Fibroblast of skin of right quadriceps (primary cell): ENCODE data around the gene PPP2R2B.
A peak's percentile ranks its signal among the peaks of the same experiment; 100 is the strongest.

Experiments used
- DNase-seq: peaks from one replicate; pipeline ENCODE4 v3.0.0-alpha.2; 2013

The PPP2R2B gene

DNA sequence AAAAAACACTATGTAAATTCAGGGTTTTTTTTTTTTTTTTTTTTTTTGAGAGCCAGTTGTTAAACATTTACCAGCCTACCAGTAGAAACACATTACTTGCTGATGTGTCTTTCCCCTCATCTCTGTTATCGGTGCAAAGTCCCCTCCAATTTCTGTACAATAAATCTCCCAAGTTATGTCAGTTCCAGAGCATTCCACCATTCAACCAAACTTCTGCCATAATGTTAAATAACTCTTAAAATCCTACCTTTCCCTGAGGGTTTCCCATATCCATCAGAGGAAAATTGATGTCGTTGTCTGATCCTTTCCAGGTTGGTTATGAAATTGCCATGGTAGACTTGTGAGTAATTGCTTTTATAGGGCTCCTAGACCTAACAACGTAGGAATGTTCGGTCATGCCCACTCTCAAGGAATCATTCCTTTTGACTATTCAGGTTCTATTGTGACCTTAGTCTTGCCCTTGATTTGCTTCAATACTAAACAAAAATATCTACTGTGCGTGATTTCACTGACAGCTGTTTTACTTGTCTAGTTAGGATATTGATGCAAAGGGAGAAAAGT lies 5.6 kb upstream of the PPP2R2B start:
- no peak for DNase-seq

DNA sequence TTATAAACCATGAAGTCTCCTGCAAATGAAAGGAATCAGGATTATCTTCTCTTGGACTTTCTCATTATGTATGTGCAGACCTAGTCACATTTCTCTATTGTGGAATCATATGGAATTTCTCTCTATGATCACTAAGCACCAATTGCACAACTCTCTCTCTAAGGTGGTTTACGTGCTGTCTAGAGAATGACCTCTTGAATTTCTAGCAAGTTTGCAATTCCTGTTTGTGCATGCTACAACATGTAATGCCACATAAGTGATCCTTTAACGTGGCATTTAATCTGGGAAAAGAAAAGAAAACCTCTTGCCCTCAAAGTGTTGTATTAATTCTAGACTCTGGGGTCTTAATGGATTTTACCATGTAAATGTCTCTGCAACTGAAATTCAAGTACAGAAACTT lies 5.0 kb upstream of the PPP2R2B start:
- no peak for DNase-seq

DNA sequence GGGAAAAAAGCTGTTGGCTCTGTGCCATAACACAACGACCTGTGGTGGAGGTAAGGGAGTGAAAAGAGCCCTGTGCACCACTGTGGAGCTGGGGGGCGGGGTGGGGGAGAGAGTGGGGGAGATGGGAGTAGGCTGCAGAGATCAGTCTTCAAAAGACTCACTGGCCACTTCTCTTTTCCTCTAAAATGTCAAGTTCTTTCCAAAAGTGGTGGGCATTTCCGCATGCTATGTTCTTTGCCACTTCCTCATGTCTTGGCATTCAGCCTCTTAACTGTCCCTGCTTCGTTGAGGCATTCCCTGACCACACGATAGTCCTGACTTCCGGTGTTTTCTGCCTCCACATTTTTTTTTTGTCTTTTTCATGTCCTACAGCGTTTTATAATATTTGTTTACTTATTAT lies 2.4 kb upstream of the PPP2R2B start:
- DNase-seq = no peak

GRCh38 chr5:146877783-146878475 lies 628 bp downstream of the PPP2R2B start:
- DNase-seq = no peak

DNA sequence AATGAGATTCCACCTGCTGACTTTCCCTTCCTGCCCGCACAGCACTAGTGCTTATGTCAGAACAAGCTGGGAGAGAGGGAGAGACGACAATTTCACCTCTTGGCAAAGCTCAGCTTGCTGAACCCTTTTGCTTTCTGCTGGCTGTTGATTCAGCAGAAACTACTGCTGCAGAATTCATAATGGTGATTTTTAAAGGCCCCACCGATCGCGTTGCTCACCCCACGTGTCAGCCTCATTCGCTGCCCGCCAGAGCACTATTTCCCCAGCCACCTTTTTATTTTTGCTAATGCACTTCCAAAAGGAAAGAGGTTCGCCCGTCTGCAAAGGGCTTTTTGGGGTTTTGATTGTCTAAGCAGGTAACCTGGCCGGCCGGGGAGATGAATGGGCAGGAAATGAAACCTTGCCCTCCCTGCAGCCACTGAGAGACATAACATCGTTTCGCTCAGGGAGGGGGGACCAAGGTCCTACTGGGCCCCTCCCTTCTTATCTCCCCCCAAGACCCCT lies 1.3 kb downstream of the PPP2R2B start:
- DNase-seq = no peak

- DNase-seq = no peak
These were observed 5.2 kb downstream of the PPP2R2B start for GRCh38 chr5:146873186-146873917.

GRCh38 chr5:146872188-146872587 lies 6.4 kb downstream of the PPP2R2B start:
- DNase-seq = no peak

- no peak for DNase-seq
These were observed 10.4 kb downstream of the PPP2R2B start for GRCh38 chr5:146867996-146868708.

DNA sequence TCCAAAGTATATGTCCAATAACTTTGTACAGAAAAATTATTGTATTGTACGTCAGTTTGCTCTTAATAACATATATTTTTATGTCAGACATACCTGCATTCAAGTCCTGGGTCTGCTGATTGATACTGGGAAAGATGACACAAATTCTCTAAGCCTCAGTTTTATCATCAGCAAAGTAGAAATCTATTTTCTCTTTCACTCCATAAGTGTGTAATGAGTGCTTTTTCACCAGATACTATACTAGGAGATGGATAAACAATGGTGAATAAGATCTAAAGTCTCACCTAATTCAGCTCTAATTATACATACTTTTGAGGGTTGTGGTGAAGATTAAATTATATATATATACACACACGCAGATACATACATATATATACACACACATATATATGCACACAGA lies 12.3 kb downstream of the PPP2R2B start:
- no peak for DNase-seq

DNA sequence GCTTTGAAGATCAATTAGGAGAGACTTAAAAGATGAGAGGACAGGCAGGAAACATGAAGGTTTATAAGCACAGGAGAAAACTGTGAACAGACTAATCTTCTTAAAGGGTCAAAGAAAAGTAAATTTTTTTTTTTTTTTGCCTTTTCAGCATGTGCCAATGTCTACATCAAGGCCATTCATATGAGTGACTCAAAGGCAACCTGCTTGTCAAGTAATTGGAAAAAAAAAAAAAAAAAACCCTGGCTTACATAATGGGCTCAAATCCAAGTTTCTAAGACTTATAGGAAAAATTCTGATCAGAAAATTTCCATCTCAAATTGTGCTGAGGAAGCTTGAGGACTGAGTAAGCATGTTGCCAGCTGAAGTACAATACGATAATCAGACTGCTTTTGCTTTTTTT lies 15.9 kb downstream of the PPP2R2B start:
- DNase-seq = no peak

DNA sequence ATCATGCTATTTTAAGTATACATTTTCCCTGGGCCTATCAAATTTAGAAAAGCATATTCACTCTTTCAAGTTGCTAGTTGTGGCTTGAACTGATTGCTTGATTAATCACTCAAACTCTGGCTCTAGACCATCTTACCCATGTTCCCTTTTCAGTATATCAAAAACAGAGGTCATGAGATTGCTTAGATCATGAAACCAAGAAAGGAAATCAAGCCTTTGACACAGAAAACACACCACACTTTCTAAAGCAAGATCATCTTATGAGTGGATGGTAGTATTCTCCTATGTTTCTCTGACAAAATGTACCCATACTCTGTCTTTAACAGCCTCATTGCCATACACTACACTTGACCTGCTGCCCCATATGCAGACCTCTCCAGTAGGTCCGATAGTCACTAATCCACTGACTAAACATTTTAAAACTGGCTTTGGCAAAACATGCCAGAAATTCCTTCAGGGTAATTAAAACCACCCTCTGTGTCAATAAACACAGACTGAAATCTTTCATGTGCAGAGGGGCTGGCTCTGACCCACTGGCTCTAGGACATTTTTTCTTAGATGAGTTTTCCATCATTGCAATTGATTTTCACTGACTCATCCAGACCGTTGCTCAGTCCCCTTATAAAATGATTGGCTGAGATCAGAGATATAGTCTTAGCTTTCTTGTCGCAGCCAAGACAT lies 18.2 kb downstream of the PPP2R2B start:
- peak; percentile 2 for DNase-seq

DNA sequence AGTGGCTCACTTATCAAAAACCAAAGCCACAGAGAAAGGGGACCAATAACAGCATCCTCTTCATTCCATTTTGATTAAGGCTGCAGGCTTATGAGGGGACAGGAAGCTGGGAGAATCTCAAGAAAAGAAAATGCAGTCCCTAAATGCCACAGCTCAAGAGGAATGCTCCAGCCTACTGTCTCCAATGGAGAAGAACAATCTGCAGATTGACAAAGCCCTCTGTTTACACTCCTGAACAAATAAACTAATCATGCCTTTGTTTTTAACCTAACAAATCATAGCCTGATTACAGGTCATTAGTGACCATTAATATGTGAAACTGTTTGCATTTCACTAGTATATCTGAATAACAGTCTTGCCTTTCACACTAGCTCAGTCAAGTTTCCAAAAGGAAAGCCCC lies 26.5 kb downstream of the PPP2R2B start:
- no peak for DNase-seq

DNA sequence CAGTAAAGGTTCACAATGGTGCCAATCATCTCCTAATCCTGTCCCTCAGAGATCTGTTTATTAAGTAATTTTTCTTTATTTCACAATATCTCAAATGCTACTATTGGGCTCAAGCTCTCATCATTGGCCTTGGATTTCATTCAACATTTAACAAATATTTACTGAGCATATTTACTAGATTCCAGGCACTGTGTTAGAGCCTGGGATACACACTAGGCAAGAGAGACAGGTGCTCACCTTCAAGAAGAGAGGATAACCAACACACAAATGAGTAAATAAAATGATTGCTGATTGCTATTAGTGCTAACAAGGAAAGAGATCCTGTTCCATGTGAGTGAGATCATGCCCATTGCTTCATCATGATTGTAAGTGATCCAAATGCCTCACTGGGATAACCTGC lies 27.4 kb downstream of the PPP2R2B start:
- DNase-seq = no peak

- DNase-seq = no peak
These were observed 28.8 kb downstream of the PPP2R2B start for GRCh38 chr5:146849694-146850303.

- no peak for DNase-seq
These were observed 30.4 kb downstream of the PPP2R2B start for GRCh38 chr5:146848133-146848532.

GRCh38 chr5:146840016-146840415 lies 38.5 kb downstream of the PPP2R2B start:
- no peak for DNase-seq

GRCh38 chr5:146836226-146836842 lies 42.2 kb downstream of the PPP2R2B start:
- DNase-seq = no peak

DNA sequence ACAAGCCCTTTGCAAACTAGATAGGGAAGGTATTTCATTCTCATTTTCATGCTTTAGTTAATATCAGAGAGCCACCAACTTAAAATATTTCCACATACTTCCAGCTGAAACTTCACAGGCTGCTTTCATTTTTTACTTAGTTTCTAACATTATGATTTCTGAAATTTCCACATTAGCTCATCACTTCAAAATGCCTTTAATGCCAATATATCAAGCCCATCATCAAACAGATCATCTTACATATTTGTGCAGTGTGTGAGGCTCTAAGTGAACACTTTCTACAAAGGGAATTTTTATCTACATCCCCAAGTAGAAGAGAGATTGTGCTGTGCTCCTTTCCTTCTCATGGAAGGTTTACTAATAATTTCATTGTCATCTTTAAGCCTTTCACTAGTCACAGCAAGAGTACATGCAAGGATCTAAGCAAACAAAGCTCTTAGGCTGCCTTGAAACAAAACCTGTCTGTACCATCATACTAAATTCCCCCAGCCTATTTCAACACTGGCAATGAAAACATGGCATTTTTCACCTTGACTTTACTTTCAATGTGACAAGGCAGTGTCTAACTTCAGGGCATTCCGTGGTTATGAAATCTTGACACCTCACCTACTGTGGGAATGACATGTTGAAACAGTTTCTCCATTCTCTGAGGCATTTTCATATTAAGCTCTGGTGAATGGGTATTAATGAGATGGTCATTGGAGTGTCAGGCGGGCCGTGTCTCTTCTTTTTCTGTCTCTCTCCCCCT lies 45.4 kb downstream of the PPP2R2B start:
- no peak for DNase-seq

DNA sequence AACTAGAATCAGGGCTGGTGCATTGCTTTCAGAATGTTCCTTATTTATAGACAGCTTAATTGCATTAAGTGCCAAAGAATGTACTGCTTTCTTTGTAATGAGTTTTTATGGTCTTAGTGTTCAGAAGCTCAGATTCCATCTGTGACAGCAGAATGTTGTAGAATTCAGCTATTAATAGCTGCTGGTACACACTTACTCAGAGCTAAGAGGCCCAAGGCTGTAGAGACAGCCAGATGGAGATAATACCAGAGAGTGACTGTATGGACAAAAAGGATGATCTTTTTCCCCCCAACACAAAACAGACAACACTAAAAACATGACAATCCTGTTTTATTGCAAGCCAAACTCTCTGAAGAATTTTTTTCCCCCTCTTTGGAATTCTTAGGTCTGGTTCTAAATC lies 50.2 kb downstream of the PPP2R2B start:
- no peak for DNase-seq

DNA sequence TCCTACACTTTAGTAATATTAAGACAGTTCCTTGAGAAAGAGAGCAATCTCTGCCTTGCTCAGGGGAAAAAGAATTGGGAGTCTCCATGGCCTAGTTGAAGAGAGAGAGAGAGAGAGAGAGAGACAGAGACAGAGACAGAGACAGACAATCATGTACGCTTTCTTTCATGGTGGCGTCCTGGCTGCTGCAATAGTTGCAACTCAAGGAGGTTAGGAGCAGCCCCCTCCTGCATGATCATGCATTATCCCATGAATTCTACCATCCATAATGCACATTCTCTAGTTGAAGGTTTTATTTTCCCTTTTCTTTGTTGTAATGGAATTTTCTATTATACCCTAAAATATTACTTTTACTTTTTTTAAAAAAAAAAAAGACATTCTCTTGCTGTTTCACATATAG lies 50.7 kb downstream of the PPP2R2B start:
- no peak for DNase-seq

DNA sequence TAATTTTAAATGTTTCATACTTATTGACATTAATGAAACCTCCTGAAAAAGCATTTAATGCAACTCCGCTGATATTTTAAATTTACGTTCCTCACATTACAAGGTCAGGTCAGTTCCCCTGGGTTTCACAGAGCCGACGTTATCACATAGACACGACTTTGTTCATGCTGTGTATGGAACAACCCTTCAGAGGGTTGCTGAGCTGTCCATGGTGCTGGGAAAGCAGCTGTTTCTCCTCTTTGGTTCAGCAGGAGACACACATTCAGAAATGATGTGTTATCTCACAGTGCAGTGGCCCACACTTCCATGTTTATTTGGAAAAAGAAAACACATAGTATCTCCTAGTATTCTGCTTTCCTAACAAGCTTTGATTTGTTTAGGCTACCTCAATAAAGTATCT lies 53.5 kb downstream of the PPP2R2B start:
- no peak for DNase-seq
